ENCODE measurements around the gene KIF2A. TPM values are rescaled to one million over a fixed set of nuclear protein-coding genes. Genes with fewer than 3 reads are reported as not detected.

The KIF2A gene
- total and polyA plus RNA-seq, 2 donors (not counting 3 experiments of a cell fraction or from before 2014, with no cell fraction given) = 17.1 to 65.1 TPM

GRCh38 chr5:62273687-62274086 is 32.3 kb upstream of the KIF2A start:
- dilution Hi-C loops (cut with MboI; ENCODE audit: extremely low pct_ligation_motif_present, low sequenced_read_pairs) = no loop called here
- no peak overlapping the region for H3K27ac ChIP-seq (ENCODE audit: insufficient read depth, low read depth, low read length)

More at GRCh38 chr5:62273687-62274086, 32.3 kb upstream of the KIF2A start:
- no peaks in the 10 kb centered on the region for H4K20me1 ChIP-seq (replicated peaks; ENCODE audit: control insufficient read depth, extremely low read depth, insufficient read depth, low read length)
- FAIRE-seq (no peak), DNase-seq (ENCODE audit: low read depth, low spot score) (no peak)
- no peaks in the 10 kb centered on the region for H3K79me2 ChIP-seq (ENCODE audit: control insufficient read depth, insufficient read depth, low read length)
- TF ChIP-seq MAX (IDR thresholded peaks at IDR 0.05; ENCODE audit: insufficient read depth, insufficient read length) (no peak), POLR2AphosphoS5 (IDR thresholded peaks at IDR 0.05; ENCODE audit: insufficient read depth, low read depth, low read length) (no peak), POLR2A (IDR thresholded peaks at IDR 0.05; ENCODE audit: low read depth, low read length) (no peak), FOS (IDR thresholded peaks at IDR 0.05; ENCODE audit: borderline replicate concordance, insufficient read depth, low read length) (no peak), EZH2 (IDR thresholded peaks at IDR 0.05; ENCODE audit: borderline replicate concordance, low read depth, low read length, severe bottlenecking) (no peak), MYC (IDR thresholded peaks at IDR 0.05; ENCODE audit: low read depth, low read length) (no peak), JUN (IDR thresholded peaks at IDR 0.05; ENCODE audit: borderline replicate concordance, insufficient read depth, insufficient read length, low read depth) (no peak), CTCF (IDR thresholded peaks at IDR 0.05; ENCODE audit: extremely low read depth in 1 of 2, insufficient read depth in 1 of 2, low read depth in 1 of 2, low read length in 2 of 2) (no peak), GATA2 (IDR thresholded peaks at IDR 0.05; ENCODE audit: insufficient read depth, insufficient read length, low read depth, low read length) (no peak)
- no peaks in the 10 kb centered on the region for H3K36me3 ChIP-seq (ENCODE audit: control insufficient read depth in 2 of 2, extremely low read depth in 1 of 2, insufficient read depth in 2 of 2, low read length in 2 of 2)
- H3K4me2 ChIP-seq (ENCODE audit: insufficient read depth, low read length) = no peak overlapping the region
- no peak overlapping the region for H3K9ac ChIP-seq (replicated peaks; ENCODE audit: extremely low read depth, insufficient read depth, low read length)
- H3K4me3 ChIP-seq (replicated peaks in 1 of 3; ENCODE audit: insufficient read depth in 1 of 3, low read depth in 1 of 3, low read length in 3 of 3) = no peak overlapping the region
- ChIA-PET POLR2A (no interaction called here), CTCF (no interaction called here)
- no peak overlapping the region for H2AFZ ChIP-seq (ENCODE audit: low read depth, low read length)
- intact Hi-C loops (cut with micrococcal nuclease) = no loop called here
- H3K9me1 ChIP-seq (replicated peaks; ENCODE audit: control insufficient read depth, extremely low read depth, insufficient read depth, low read length) = no peaks in the 10 kb centered on the region
- peaks cover 15% of the 10 kb centered on the region for H3K4me1 ChIP-seq (ENCODE audit: control insufficient read depth, extremely low read depth, insufficient read depth, low read length)
- H3K27me3 ChIP-seq (ENCODE audit: control insufficient read depth in 2 of 2, insufficient read depth in 2 of 2, low read length in 2 of 2) = no peaks in the 10 kb centered on the region
- BruUV-seq (replicated peaks) = no TSS peak
- H3K9me3 ChIP-seq (replicated peaks; ENCODE audit: control insufficient read depth, insufficient read depth, low read length) = no peaks in the 10 kb centered on the region

All from endothelial cell of umbilical vein (primary cell).